ENCODE data around the gene DHCR24.

The DHCR24 gene

GRCh38 chr1:54864460-54865208 lies 22.4 kb downstream of the DHCR24 start:
- no peak for DNase-seq (ENCODE audit: low spot score)

- no peak for DNase-seq (ENCODE audit: low spot score)
Measured at GRCh38 chr1:54863267-54863665, 23.7 kb downstream of the DHCR24 start.

GRCh38 chr1:54861070-54861761 lies 25.8 kb downstream of the DHCR24 start:
- DNase-seq (ENCODE audit: low spot score): no peak

- DNase-seq (ENCODE audit: low spot score): no peak
Measured at GRCh38 chr1:54859700-54860391, 27.1 kb downstream of the DHCR24 start.

GRCh38 chr1:54857746-54858561 lies 29.0 kb downstream of the DHCR24 start:
- DNase-seq (ENCODE audit: low spot score): no peak

GRCh38 chr1:54857141-54857540 lies 29.9 kb downstream of the DHCR24 start:
- no peak for DNase-seq (ENCODE audit: low spot score)

GRCh38 chr1:54854381-54855020 lies 32.5 kb downstream of the DHCR24 start:
- no peak for DNase-seq (ENCODE audit: low spot score)

- DNase-seq (ENCODE audit: low spot score): no peak
Measured at GRCh38 chr1:54853793-54854370, 33.1 kb downstream of the DHCR24 start.

- no peak for DNase-seq (ENCODE audit: low spot score)
Measured at GRCh38 chr1:54853096-54853792, 33.8 kb downstream of the DHCR24 start.

- no peak for DNase-seq (ENCODE audit: low spot score)
Measured at GRCh38 chr1:54851936-54852524, 35.0 kb downstream of the DHCR24 start.

GRCh38 chr1:54851406-54851805 lies 35.6 kb downstream of the DHCR24 start:
- no peak for DNase-seq (ENCODE audit: low spot score)

GRCh38 chr1:54850737-54851136 lies 36.3 kb downstream of the DHCR24 start:
- DNase-seq (ENCODE audit: low spot score): no peak

- no peak for DNase-seq (ENCODE audit: low spot score)
Measured at GRCh38 chr1:54850069-54850730, 36.8 kb downstream of the DHCR24 start.

GRCh38 chr1:54849219-54850068 lies 37.6 kb downstream of the DHCR24 start:
- no peak for DNase-seq (ENCODE audit: low spot score)

- no peak for DNase-seq (ENCODE audit: low spot score)
Measured at GRCh38 chr1:54848134-54848948, 38.7 kb downstream of the DHCR24 start.

- no peak for DNase-seq (ENCODE audit: low spot score)
Measured at GRCh38 chr1:54846716-54847284, 40.2 kb downstream of the DHCR24 start.

GRCh38 chr1:54846301-54846700 lies 40.7 kb downstream of the DHCR24 start:
- no peak for DNase-seq (ENCODE audit: low spot score)

Measured in CD4-positive, alpha-beta T cell treated with Interleukin-6 at 100 ng/mL for 8 hours (primary cell).